ENCODE measurements around the gene STMP1. TPM values are rescaled to one million over a fixed set of nuclear protein-coding genes. Genes with fewer than 3 reads are reported as not detected.

STMP1 gene
- total RNA-seq, 1 experiment from 2014 or later, result 26.1 TPM

DNA sequence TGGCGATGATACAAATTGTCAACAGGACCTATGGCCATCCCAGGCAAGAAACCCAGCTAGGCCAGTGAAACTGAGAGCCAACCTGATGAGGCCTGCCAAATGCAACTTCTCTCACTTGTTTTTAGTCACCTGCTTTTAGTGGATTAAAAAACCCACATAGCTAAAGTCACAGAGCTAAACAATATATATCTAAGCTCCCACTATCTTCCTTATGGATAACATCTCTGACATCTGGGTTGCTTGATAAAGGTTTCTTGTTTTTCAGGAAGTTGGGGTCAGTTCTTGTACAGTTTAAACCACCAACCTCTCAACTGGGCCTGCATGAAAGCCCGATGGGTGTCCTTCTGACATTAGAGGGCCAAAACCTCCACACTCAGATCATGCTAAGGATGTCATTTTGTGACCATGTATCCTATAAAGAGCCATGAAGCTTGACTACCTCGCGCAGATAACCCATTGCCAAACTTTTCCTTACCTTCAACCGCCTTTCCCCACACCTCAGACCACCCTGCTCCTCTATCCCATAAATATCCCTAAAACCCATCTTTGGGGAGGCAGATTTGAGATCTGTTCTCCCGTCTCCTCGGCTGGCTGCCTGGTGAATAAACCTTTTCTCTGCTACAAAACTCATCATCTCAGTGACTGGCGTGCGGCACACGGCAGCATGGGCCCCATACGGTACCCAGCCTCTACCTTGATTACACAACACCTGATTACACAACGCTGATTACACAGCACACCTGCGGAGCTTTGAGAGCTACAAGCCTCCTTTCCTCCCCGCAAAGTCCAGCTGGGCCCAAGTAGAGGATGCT, 797 bp upstream of the STMP1 start (continued):
- TF ChIP-seq OVOL2 (CRISPR knock-in tag; IDR thresholded peaks at IDR 0.05; ENCODE audit: borderline replicate concordance) (no peak), MXD4 (CRISPR knock-in tag; IDR thresholded peaks at IDR 0.05; ENCODE audit: borderline replicate concordance) (no peak)

DNA sequence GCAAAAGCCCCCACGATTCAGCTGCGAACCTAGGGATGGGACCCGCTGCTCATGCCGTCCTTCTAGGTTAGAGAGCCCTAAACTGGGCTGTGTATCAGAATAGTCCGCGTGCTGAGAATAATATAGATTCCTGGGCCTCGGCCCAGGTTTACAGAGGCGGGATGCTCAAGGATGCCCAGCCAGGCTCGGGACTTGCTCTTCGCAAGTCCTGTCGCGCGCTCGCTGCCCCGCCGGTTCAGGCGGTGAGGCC, 266 bp upstream of the STMP1 start:
- ATAC-seq, result no peak; the same call in 1 of the 2 replicates
- Mint-ChIP-seq H3K4me3 (peak overlapping the region; percentile 99), H3K9me3 (peaks cover 3% of the 10 kb centered on the region; the same call in 1 of the 2 replicates), H3K27me3 (ENCODE audit: low read depth) (no peaks in the 10 kb centered on the region), H3K4me1 (peaks cover 17% of the 10 kb centered on the region), H3K27ac (peak overlapping the region; percentile 58), H3K36me3 (peaks cover 4% of the 10 kb centered on the region; the same call in 1 of the 2 replicates)
- DNase-seq (ENCODE audit: low spot score), result no peak
- TF ChIP-seq EMX1 (CRISPR knock-in tag; IDR thresholded peaks at IDR 0.05) (0 out of 2 replicates have a peak, but pooled peaks have one; percentile 30), ZBTB21 (CRISPR knock-in tag; IDR thresholded peaks at IDR 0.05; ENCODE audit: borderline replicate concordance) (no peak), JUN (CRISPR knock-in tag; IDR thresholded peaks at IDR 0.05) (no peak), ZNF263 (CRISPR knock-in tag; IDR thresholded peaks at IDR 0.05; ENCODE audit: low read depth) (no peak), SOX15 (CRISPR knock-in tag; IDR thresholded peaks at IDR 0.05) (no peak), MXD4 (CRISPR knock-in tag; IDR thresholded peaks at IDR 0.05; ENCODE audit: borderline replicate concordance) (no peak)
- TF ChIP-seq, protein P1, sequence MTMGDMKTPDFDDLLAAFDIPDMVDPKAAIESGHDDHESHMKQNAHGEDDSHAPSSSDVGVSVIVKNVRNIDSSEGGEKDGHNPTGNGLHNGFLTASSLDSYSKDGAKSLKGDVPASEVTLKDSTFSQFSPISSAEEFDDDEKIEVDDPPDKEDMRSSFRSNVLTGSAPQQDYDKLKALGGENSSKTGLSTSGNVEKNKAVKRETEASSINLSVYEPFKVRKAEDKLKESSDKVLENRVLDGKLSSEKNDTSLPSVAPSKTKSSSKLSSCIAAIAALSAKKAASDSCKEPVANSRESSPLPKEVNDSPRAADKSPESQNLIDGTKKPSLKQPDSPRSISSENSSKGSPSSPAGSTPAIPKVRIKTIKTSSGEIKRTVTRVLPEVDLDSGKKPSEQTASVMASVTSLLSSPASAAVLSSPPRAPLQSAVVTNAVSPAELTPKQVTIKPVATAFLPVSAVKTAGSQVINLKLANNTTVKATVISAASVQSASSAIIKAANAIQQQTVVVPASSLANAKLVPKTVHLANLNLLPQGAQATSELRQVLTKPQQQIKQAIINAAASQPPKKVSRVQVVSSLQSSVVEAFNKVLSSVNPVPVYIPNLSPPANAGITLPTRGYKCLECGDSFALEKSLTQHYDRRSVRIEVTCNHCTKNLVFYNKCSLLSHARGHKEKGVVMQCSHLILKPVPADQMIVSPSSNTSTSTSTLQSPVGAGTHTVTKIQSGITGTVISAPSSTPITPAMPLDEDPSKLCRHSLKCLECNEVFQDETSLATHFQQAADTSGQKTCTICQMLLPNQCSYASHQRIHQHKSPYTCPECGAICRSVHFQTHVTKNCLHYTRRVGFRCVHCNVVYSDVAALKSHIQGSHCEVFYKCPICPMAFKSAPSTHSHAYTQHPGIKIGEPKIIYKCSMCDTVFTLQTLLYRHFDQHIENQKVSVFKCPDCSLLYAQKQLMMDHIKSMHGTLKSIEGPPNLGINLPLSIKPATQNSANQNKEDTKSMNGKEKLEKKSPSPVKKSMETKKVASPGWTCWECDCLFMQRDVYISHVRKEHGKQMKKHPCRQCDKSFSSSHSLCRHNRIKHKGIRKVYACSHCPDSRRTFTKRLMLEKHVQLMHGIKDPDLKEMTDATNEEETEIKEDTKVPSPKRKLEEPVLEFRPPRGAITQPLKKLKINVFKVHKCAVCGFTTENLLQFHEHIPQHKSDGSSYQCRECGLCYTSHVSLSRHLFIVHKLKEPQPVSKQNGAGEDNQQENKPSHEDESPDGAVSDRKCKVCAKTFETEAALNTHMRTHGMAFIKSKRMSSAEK (CRISPR knock-in tag; IDR thresholded peaks at IDR 0.05; ENCODE audit: borderline replicate concordance), result 0 out of 2 replicates have a peak, but pooled peaks have one; percentile 19
- TF ChIP-seq, protein P2, sequence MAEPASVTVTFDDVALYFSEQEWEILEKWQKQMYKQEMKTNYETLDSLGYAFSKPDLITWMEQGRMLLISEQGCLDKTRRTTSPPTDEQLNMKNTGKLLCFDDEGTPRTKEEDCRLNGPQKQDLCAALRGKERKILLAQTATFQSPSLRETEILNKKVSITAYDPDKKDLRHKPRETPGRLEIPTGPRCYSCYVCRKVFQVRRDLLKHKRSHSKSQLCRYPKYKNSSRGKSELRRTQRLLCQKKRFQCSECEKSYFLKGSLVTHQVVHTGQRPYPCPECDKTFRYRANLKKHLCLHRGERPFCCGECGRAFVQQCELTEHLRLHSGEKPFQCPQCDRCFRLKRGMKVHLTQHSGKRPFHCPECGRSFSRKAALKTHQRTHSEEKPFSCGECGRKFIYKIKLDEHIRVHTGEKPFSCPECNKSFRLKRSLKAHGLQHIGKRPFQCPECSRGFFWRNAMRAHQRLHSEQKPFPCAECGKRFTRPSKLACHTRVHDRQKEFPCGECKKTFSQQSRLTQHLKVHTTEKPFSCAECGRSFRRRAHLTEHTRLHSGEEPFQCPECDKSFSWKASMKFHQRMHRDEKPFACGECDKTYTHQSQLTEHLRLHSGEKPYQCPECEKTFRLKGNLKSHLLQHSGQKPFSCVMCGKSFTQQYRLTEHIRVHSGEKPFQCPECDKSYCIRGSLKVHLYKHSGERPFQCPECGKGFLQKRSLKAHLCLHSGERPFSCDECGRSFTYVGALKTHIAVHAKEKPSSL (CRISPR knock-in tag; conservative IDR thresholded peaks at IDR 0.05), result no peak
- POLR2A ChIA-PET, result interaction anchor here (1.0 to 1.1 kb wide), 2 partner anchors 11 to 20 kb away, joined by 3 to 4 read pairs; no protein-coding TSS in a partner anchor
- CTCF ChIA-PET, result interaction anchor here (0.6 to 2.2 kb wide), 13 partner anchors 10 to 498 kb away, joined by 3 to 24 read pairs (median 4); no protein-coding TSS in a partner anchor

DNA sequence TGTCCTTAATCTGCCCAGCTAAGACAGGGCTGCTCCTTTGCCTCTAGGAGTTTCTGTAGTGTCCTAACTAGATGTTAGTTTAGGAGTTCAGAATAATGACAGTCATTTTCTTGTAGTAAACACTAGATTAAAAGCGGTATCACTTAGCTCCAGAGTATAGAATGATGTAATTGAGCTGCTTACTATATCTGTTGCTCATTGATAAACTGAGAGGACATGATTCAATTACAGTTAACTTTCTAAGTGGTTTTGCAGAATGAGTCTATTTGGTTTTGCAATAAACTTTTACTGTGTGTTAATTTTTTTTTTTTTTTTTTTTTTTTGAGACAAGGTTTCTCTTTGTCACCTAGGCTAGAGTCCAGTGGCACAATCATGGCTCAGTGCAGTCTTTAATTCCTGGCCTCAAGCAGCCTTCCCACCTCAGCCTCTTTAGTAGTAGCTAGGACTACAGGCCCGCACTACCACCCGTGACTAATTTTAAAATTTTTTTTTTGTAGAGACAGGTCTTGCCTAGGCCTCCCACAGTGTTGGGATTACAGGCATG, 1.8 kb downstream of the STMP1 start:
- ATAC-seq, result no peak
- peaks cover 15% of the 10 kb centered on the region for H3K4me1 Mint-ChIP-seq
- CTCF ChIA-PET, result interaction anchor here (0.7 to 1.5 kb wide), 3 partner anchors 9 to 390 kb away, joined by 3 to 9 read pairs (median 8); no protein-coding TSS in a partner anchor
- no peak overlapping the region for H3K27ac Mint-ChIP-seq
- H3K27me3 Mint-ChIP-seq (ENCODE audit: low read depth), result no peaks in the 10 kb centered on the region
- POLR2A ChIA-PET, result no interaction called here
- peaks cover 20% of the 10 kb centered on the region for H3K36me3 Mint-ChIP-seq
- H3K4me3 Mint-ChIP-seq, result peak overlapping the region; percentile 99
- TF ChIP-seq, protein P2 (CRISPR knock-in tag; conservative IDR thresholded peaks at IDR 0.05), result no peak
- TF ChIP-seq EMX1 (CRISPR knock-in tag; IDR thresholded peaks at IDR 0.05) (no peak), SOX15 (CRISPR knock-in tag; IDR thresholded peaks at IDR 0.05) (no peak), FOXP1 (CRISPR knock-in tag; IDR thresholded peaks at IDR 0.05; ENCODE audit: borderline replicate concordance) (no peak)
- TF ChIP-seq, protein P3, sequence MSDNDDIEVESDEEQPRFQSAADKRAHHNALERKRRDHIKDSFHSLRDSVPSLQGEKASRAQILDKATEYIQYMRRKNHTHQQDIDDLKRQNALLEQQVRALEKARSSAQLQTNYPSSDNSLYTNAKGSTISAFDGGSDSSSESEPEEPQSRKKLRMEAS (CRISPR knock-in tag; IDR thresholded peaks at IDR 0.05), result no peak
- TF ChIP-seq, protein P4, sequence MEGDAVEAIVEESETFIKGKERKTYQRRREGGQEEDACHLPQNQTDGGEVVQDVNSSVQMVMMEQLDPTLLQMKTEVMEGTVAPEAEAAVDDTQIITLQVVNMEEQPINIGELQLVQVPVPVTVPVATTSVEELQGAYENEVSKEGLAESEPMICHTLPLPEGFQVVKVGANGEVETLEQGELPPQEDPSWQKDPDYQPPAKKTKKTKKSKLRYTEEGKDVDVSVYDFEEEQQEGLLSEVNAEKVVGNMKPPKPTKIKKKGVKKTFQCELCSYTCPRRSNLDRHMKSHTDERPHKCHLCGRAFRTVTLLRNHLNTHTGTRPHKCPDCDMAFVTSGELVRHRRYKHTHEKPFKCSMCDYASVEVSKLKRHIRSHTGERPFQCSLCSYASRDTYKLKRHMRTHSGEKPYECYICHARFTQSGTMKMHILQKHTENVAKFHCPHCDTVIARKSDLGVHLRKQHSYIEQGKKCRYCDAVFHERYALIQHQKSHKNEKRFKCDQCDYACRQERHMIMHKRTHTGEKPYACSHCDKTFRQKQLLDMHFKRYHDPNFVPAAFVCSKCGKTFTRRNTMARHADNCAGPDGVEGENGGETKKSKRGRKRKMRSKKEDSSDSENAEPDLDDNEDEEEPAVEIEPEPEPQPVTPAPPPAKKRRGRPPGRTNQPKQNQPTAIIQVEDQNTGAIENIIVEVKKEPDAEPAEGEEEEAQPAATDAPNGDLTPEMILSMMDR (IDR thresholded peaks at IDR 0.05), result no peak
- H3K9me3 Mint-ChIP-seq, result peaks cover 16% of the 10 kb centered on the region
- no peak for DNase-seq (ENCODE audit: low spot score)

Measured in WTC11 (cell line).